ENCODE measurements around the gene TTLL12.

DNA sequence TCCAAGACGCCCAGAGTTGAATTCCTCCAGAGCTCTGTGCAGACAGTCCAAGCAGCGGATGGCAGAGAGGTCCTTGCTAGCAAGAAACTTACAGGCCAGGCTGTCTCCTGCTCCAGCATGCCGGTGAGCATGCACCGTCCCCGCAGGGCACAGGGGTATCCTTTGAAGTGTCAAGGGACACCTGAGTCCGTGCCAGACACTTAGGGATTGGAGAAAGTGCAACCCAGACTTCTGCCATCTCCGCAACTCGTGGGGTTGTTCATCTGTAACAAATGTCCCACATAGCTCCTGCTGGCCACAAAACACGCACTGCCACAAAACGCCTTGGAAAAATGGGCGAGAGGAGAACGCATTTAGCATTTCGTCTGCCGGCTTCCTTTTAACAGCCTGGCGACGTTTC is 22.3 kb downstream of the TTLL12 start:
- no peak for TF ChIP-seq EZH2 (IDR thresholded peaks at IDR 0.05; ENCODE audit: insufficient read depth, low read length)
- TF ChIP-seq, protein P1, sequence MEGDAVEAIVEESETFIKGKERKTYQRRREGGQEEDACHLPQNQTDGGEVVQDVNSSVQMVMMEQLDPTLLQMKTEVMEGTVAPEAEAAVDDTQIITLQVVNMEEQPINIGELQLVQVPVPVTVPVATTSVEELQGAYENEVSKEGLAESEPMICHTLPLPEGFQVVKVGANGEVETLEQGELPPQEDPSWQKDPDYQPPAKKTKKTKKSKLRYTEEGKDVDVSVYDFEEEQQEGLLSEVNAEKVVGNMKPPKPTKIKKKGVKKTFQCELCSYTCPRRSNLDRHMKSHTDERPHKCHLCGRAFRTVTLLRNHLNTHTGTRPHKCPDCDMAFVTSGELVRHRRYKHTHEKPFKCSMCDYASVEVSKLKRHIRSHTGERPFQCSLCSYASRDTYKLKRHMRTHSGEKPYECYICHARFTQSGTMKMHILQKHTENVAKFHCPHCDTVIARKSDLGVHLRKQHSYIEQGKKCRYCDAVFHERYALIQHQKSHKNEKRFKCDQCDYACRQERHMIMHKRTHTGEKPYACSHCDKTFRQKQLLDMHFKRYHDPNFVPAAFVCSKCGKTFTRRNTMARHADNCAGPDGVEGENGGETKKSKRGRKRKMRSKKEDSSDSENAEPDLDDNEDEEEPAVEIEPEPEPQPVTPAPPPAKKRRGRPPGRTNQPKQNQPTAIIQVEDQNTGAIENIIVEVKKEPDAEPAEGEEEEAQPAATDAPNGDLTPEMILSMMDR (IDR thresholded peaks at IDR 0.05; ENCODE audit: insufficient read depth, low read depth, low read length) = no peak

Measured in astrocyte (in vitro differentiated cells and primary cell).